ENCODE results near the gene NOSTRIN. TPM values are rescaled to one million over a fixed set of nuclear protein-coding genes. Genes with fewer than 3 reads are reported as not detected.

NOSTRIN gene
- total and polyA plus RNA-seq, 2 donors (not counting 3 experiments of a cell fraction or from before 2014, with no cell fraction given) = 0.03 to 0.75 TPM

DNA sequence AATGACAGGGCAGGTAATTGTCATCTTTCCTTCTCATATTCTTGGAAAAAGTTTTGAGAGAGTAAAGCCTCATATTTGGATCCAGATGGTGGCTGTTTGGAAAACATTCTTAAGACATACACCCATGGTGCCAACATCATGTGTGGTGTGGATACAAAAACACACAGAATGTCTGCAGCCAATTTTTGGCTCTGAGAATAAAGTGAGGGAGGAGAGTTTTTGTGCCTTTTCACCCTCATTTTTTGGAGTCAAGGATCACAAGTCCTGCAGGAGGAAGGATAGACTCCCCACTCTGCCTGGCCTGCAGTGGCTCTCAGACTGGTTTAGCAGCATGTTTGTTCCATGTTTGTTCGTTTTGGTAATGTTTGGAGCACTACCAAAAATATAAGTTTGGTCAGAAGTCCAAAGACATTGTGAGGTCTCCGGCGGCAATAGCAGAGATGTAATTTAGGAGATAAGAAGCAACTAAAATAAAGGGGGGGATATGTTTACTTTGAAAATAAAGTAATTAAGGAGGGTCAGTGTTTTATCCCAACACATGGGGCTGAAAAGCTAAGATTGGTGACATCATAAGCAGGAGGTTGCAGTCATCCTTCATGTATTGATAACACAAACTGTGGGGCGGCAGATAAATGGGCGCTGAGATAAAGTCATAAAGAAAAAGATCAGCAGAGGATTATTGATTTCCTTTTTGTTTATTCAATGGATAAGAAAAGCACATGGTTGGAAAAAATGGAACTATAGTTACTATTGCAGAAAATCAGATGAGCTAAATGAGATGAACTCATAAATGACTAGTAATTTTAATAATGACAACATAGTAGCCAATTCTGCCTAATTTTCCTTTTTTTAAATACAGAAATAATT is 655 bp downstream of the NOSTRIN start:
- POLR2A ChIA-PET = no interaction called here
- no TSS peak for BruUV-seq (replicated peaks)

More for the DNA sequence above, 655 bp downstream of the NOSTRIN start:
- FAIRE-seq (no peak), DNase-seq (ENCODE audit: low read depth, low spot score) (no peak)
- H3K36me3 ChIP-seq (ENCODE audit: control insufficient read depth in 2 of 2, extremely low read depth in 1 of 2, insufficient read depth in 2 of 2, low read length in 2 of 2) = no peaks in the 10 kb centered on the region
- TF ChIP-seq POLR2AphosphoS5 (IDR thresholded peaks at IDR 0.05; ENCODE audit: insufficient read depth, low read depth, low read length) (no peak), FOS (IDR thresholded peaks at IDR 0.05; ENCODE audit: borderline replicate concordance, insufficient read depth, low read length) (no peak), JUN (IDR thresholded peaks at IDR 0.05; ENCODE audit: borderline replicate concordance, insufficient read depth, insufficient read length, low read depth) (no peak), CTCF (IDR thresholded peaks at IDR 0.05; ENCODE audit: extremely low read depth in 1 of 2, insufficient read depth in 1 of 2, low read depth in 1 of 2, low read length in 2 of 2) (no peak), MYC (IDR thresholded peaks at IDR 0.05; ENCODE audit: low read depth, low read length) (no peak)
- intact Hi-C loops (cut with micrococcal nuclease) = no loop called here
- no peak overlapping the region for H3K9ac ChIP-seq (replicated peaks; ENCODE audit: extremely low read depth, insufficient read depth, low read length)
- H3K4me1 ChIP-seq (ENCODE audit: control insufficient read depth, extremely low read depth, insufficient read depth, low read length) = peaks cover 9% of the 10 kb centered on the region
- no peaks in the 10 kb centered on the region for H3K79me2 ChIP-seq (ENCODE audit: control insufficient read depth, insufficient read depth, low read length)
- H3K27ac ChIP-seq (ENCODE audit: insufficient read depth, low read depth, low read length) = no peak overlapping the region
- H3K4me3 ChIP-seq (replicated peaks in 1 of 3; ENCODE audit: insufficient read depth in 1 of 3, low read depth in 1 of 3, low read length in 3 of 3) = no peak overlapping the region
- no peaks in the 10 kb centered on the region for H3K9me1 ChIP-seq (replicated peaks; ENCODE audit: control insufficient read depth, extremely low read depth, insufficient read depth, low read length)
- CTCF ChIA-PET = interaction anchor here (1.0 to 1.2 kb wide), 2 partner anchors 12 to 29 kb away, joined by 3 to 4 read pairs; no protein-coding TSS in a partner anchor
- H4K20me1 ChIP-seq (replicated peaks; ENCODE audit: control insufficient read depth, extremely low read depth, insufficient read depth, low read length) = no peaks in the 10 kb centered on the region
- dilution Hi-C loops (cut with MboI; ENCODE audit: extremely low pct_ligation_motif_present, low sequenced_read_pairs) = no loop called here
- no peaks in the 10 kb centered on the region for H3K27me3 ChIP-seq (ENCODE audit: control insufficient read depth in 2 of 2, insufficient read depth in 2 of 2, low read length in 2 of 2)
- H2AFZ ChIP-seq (ENCODE audit: low read depth, low read length) = no peak overlapping the region
- no peaks in the 10 kb centered on the region for H3K9me3 ChIP-seq (replicated peaks; ENCODE audit: control insufficient read depth, insufficient read depth, low read length)
- no peak overlapping the region for H3K4me2 ChIP-seq (ENCODE audit: insufficient read depth, low read length)
